MV-4-11 (cell line): ENCODE results near the gene INTS7.
"Not testable (repeated sequence)": the region's sequence is repeated elsewhere in the genome, so short reads cannot be mapped to it uniquely, and the experiment has no call there.

ENCODE experiments used
- DNase-seq: peaks from one replicate; lab custom pipeline; 2025; lab: John Stamatoyannopoulos, UW

The INTS7 gene

DNA sequence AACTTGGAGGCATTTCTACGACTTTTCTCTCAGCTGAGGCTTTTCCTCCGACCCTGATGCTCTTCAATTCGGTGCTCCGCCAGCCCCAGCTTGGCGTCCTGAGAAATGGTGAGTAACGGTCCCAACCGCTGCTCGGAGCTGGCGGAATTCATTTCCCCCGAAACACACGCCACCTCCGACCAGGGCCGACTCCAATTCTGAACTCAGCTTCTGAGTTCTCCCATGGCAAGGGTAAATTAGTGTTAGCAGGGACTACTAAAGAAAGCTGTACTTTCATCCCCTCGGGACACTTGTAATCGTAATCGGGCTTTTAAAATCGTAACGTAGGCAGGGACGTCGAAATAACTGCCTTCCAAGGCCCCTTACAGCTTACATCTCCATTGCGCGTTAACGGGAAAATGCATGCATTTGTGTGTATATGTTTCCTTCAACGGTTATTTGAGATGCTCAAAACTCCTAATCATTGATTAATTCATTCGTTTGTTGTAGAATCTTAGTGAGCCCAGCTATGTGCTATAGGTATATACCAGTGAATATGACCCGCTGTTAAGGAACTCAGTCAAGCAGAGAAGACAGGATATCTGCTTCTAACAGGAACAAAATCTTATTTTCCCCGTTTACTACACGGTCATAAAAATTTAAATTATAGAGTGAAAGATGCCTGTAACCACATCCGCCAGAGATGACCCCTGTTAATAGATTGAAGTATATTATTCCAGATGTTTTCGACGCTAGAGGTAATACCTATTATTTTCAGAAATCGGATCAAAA is 663 bp upstream of the INTS7 start:
- no peak for DNase-seq

DNA sequence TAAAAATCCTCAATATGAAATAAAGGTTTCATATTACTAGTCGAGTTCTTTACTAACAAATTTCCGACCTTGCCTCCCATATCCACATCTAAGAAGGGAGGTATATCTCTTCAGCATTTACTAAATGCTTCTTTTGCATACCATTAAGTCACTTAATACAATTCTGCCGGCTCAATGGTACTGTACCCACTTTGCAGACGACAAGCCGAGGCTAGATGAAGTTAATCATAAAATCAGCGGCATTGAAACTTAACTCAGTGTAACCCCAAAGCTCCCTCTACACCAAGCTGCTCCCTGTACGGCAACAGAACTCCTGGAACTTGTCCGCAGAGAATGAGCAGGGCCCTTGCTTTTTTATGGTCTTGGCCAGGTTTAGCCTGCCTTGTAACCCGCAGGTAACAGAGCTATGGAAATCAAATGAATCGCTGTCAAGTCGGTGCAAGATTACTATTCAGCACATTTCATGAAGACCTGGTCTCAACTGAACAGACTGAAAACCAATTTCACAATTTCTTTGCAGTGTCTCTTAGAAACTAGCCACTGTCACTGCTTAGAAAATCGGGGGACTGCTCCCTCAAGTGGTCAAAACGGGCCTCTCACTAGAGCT is 738 bp downstream of the INTS7 start:
- no peak for DNase-seq

DNA sequence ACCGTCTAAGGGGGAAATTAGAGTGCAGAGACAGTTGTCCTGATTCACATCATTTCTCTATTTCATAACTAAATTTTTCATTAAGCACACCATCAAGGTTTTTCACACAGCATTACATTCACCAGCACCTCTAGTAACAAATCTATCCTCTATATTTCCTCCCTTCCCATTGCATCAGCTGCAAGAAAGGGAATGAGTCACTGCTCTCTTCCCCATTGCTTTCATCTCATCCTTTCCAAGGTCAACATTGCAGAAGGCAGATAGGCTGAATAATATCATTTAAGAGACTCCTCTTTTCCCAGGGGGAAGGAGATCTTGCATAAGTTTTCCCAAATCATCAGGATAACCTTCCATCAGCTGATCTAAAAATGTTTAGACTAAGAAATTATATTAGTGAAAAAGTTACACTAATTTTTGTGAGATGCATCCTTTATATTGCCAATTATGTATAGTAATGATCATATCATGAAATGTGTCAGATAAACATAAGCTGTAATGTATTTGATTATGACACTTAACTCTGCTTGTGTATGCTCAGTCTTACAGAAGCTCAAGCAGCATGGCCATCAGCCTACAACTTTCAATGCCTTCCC is 4.3 kb downstream of the INTS7 start:
- peak; percentile 48 for DNase-seq

GRCh38 chr1:212027727-212028126 is 7.6 kb downstream of the INTS7 start:
- DNase-seq, result not testable (repeated sequence)

DNA sequence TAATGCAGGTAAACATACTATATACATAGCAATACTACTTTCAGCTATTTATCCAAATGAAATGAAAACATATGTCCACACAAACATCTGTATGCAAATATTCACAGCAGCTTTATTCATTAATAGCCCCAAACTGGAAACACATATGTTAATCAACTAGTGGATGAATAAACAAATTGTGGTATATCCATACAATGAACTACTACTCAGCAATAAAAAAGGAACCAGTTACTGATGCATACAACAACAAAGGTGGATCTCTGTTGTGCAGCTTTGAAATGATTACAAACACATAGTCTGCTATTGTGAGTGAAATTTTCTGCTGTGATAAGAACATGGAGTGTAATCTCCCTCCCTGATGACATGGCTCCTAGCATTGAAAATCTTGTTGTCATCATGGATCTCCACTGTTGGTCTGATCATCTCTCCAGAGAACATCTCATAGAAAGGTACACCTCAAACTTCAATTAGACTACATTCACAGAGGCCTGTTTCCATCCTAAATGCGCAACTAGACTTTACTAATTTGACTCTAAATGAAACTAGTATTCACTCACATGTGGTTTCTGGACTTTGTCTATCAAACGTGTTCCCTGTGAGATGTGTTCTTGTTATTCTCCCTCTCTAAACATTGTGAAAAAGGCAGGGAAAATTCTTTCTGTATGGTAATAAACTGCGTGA is 10.7 kb downstream of the INTS7 start:
- no peak for DNase-seq

GRCh38 chr1:212022908-212023307 is 12.4 kb downstream of the INTS7 start:
- not testable (repeated sequence) for DNase-seq

DNA sequence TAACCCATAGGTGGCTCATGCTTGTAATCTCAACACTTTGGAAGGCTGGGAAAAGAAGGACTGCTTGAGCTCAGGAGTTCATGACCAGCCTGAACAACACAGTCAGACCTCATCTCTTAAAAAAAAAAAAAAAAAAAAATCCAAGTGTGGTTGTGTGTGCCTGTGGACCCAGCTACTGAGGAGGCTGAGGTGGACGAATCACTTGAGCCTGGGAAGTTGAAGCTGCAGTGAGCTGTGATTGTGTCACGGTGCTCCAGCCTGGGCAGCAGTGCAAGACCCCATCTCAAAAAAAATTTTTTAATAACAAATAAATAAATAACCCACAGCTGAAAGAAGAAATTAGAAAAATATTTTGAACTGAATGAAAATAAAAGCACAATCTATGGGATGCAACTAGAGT is 13.8 kb downstream of the INTS7 start:
- DNase-seq, result no peak

- no peak for DNase-seq
Measured at GRCh38 chr1:212020975-212021374, 14.4 kb downstream of the INTS7 start.

DNA sequence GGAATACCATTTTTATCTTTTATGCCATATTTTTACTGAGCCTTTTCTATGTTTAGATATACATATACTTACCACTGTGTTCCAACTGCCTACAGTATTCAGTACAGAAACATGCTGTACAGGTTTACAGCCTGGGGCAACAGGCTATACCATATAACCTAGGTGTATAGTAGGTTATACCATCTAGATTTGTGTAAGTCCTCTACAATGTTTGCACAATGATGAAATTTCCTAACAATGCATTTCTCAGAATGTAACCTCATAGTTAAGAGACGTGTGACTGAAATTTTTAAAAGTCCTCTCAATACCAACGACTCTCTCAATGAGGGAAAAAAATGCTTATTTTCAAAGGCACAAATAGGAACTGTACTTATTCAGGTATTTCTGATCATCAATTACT is 21.7 kb downstream of the INTS7 start:
- no peak for DNase-seq

- DNase-seq, result peak; percentile 17
Measured at GRCh38 chr1:212012034-212012740, 23.2 kb downstream of the INTS7 start.

DNA sequence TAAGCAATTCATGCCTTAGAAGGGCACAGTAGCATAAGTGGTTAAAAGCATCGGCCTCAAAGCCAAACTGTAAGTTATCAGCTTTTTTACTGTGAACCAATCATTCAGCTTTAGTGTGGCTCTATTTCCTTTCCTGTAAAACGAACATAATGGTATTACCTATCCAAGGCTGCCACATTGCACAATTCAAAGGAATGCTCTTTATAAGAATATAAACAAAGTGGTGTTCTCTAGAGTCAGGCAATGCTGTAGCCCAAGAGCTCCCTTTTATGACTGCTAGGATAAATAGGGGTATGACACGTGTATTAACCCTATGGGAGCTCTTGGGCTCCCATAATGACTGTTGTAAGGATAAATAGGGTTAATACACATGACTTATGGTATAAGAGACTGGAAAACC is 25.4 kb downstream of the INTS7 start:
- no peak for DNase-seq

DNA sequence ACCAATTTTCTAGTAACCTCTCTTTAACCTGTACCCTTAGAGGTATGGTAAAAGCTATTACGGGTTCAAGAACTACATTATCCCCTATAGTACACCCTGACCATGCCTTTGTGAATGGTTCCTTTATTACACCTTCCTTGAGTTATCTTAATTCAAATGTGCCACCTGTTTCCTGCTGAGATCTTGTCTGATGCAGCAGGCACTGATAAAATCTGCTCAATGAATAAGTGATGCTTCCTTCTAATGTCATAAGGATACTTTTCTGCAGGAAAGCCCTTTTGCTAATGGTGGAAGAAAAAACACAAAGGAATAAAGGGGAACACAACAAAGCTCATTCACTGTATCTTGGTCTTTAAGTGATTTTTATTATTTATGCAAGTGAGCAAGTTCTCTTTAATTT is 25.8 kb downstream of the INTS7 start:
- DNase-seq, result no peak

DNA sequence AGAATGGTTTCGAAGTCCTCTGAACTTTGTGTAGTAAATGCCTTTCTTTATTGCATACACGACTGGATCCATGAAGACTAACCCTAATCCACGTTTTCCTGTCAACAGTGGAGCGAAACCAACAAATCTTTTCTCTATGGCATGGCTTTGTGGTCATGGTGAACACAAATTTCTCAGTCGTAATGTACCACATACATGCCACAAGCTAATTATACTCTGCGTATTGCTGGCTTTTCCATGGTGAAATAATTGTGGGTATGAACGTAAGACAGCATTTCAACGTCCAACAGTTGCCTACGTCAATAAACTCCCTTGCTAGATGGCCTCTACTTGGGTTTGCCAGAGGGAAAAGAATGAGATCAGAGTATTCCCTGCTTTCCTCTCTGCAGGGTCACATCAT is 27.5 kb downstream of the INTS7 start:
- peak; percentile 96 for DNase-seq

GRCh38 chr1:212007178-212007577 is 28.2 kb downstream of the INTS7 start:
- no peak for DNase-seq

DNA sequence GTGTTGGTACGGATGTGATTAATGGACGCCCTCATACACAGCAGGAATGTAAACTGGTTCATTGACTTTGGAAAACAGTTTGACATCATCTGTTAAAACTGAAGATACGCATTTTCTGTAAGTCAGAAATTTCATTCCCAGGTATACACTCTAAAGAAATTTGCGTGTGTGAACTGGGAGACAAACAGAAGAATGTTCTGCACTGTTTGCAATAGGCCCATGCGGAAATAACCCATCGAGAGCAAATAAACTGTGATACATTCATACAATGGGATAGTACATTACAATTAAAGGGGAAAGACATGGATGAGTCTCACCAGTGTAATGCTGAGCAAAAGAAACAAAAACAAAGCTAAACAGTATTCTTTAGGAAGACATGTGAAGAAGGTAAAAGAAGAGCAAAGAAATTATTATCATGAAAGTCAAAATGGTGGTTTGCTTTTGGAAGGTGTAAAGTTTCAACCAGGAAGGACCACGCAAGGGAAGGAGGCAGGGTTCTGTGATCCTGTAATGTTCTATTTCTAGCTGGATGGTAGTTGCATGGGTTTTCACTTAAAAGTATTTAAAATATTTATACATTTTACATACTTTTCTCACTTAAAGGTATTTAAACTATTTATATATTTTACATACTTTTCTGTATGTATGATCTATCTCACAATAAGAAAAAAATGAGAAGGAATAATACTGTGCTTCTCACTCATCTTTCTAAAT is 30.3 kb downstream of the INTS7 start:
- DNase-seq, result no peak

DNA sequence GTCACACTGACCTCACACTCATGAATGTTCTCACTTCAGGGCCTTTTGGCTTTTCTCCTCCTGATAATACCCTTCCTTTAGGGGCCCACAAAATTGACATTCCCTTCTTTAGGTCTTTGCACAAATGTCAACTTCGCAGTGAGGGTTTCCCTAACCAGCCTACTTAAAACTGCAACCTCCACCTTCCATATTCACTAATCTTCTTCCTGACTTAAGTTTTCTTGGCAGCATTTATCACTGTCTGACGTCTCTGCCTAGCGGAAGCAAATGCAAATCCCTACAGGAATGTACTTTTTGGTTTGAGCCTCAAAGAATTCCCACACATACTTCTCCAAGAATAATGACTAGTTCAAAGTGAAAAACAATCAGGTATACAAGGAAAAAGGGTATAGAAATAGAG is 32.8 kb downstream of the INTS7 start:
- no peak for DNase-seq

DNA sequence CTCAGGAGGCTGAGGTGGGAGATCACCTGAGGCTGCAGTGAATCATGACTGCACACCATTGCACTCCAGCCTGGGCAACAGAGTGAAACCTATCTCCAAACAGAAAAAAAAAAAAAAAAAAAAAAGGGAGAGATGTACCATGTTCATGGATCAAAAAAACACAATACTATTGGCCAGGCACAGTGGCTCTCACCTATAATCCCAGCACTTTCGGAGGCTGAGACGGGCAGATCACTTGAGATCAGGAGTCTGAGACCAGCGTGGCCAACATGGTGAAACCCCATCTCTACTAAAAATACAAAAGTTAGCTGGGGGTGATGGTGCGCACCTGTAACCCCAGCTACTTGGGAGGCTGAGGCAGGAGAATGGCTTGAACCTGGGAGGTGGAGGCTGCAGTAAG is 37.9 kb downstream of the INTS7 start:
- DNase-seq, result not testable (repeated sequence)

DNA sequence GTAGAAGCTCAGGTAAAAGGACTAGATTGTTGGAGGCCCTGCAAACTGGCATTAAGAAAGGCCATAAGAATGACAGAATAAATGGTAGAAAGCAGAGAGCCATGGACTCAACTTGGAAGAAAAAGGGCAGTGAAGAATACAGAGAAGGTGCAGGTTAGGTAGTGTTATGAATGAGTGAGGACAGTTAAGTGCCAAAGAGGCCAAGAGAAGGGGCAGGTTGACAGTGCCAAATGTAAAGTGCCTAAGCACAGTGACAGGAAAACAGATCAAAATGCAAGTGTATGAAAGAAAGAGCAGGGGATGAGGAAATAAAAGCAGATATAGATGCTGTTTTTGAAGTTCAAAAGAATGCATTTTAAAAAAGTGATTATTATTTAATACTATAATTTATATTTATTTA is 43.7 kb downstream of the INTS7 start:
- no peak for DNase-seq

GRCh38 chr1:211986628-211987254 is 48.6 kb downstream of the INTS7 start:
- DNase-seq, result no peak

GRCh38 chr1:211985556-211986264 is 49.6 kb downstream of the INTS7 start:
- no peak for DNase-seq
